ENCODE results near the gene HECA. TPM values are rescaled to one million over a fixed set of nuclear protein-coding genes. Genes with fewer than 3 reads are reported as not detected.
"Not testable (repeated sequence)": the region's sequence is repeated elsewhere in the genome, so short reads cannot be mapped to it uniquely, and the experiment has no call there.

HECA gene
- polyA plus RNA-seq, 3 donors = 3.9 to 23.4 (median 11.6) TPM

- H3K27ac ChIP-seq (ENCODE audit: low read depth, low read length) = no peak overlapping the region
- WGBS, 3 donors = 83 to 90% (median 88%) methylated on average over 3 of the region's 3 CpGs
These were observed 49.6 kb downstream of the HECA start for GRCh38 chr6:139184459-139184858.

GRCh38 chr6:139186242-139186641, 51.4 kb downstream of the HECA start:
- H3K27ac ChIP-seq (ENCODE audit: low read depth, low read length) = no peak overlapping the region
- 79 to 93% (median 91%) methylated on average over 3 of the region's 3 CpGs for WGBS, 3 donors

- H3K27ac ChIP-seq (ENCODE audit: low read depth, low read length) = no peak overlapping the region
- 82 to 92% (median 91%) methylated on average over 1 of the region's 1 CpG for WGBS, 3 donors
These were observed 51.8 kb downstream of the HECA start for GRCh38 chr6:139186692-139187091.

- H3K27ac ChIP-seq (ENCODE audit: low read depth, low read length) = no peak overlapping the region
- 30 to 35% (median 34%) methylated on average over 4 of the region's 4 CpGs for WGBS, 3 donors
These were observed 52.6 kb downstream of the HECA start for GRCh38 chr6:139187489-139187888.

- WGBS, 3 donors = 77 to 93% (median 89%) methylated on average over 3 of the region's 3 CpGs
- no peak overlapping the region for H3K27ac ChIP-seq (ENCODE audit: low read depth, low read length)
These were observed 54.8 kb downstream of the HECA start for GRCh38 chr6:139189665-139190064.

GRCh38 chr6:139194740-139195139, 59.9 kb downstream of the HECA start:
- H3K27ac ChIP-seq (ENCODE audit: low read depth, low read length) = no peak overlapping the region
- 60 to 76% (median 69%) methylated on average over 3 of the region's 3 CpGs for WGBS, 3 donors

GRCh38 chr6:139198529-139199288, 63.8 kb downstream of the HECA start:
- 79 to 83% (median 79%) methylated on average over 4 of the region's 4 CpGs for WGBS, 3 donors
- no peak overlapping the region for H3K27ac ChIP-seq (ENCODE audit: low read depth, low read length)

GRCh38 chr6:139201378-139201777, 66.5 kb downstream of the HECA start:
- H3K27ac ChIP-seq (ENCODE audit: low read depth, low read length) = no peak overlapping the region
- 89 to 95% (median 92%) methylated on average over 4 of the region's 4 CpGs for WGBS, 3 donors

- H3K27ac ChIP-seq (ENCODE audit: low read depth, low read length) = no peak overlapping the region
- 90 to 96% (median 96%) methylated on average over 2 of the region's 2 CpGs for WGBS, 3 donors
These were observed 70.1 kb downstream of the HECA start for GRCh38 chr6:139204978-139205377.

- 85 to 93% (median 92%) methylated on average over 3 of the region's 3 CpGs for WGBS, 3 donors
- no peak overlapping the region for H3K27ac ChIP-seq (ENCODE audit: low read depth, low read length)
These were observed 71.0 kb downstream of the HECA start for GRCh38 chr6:139205843-139206242.

- 76 to 99% (median 97%) methylated on average over 9 to 10 of the region's 10 CpGs for WGBS, 3 donors
- not testable (repeated sequence) for H3K27ac ChIP-seq (ENCODE audit: low read depth, low read length)
These were observed 75.9 kb downstream of the HECA start for GRCh38 chr6:139210766-139211165.

GRCh38 chr6:139212460-139212859, 77.6 kb downstream of the HECA start:
- WGBS, 3 donors = 100% methylated on average over 1 of the region's 2 CpGs; no CpG with 5 or more reads in 2 of the 3 donors
- not testable (repeated sequence) for H3K27ac ChIP-seq (ENCODE audit: low read depth, low read length)

- 4 to 12% (median 8%) methylated on average over 7 of the region's 7 CpGs for WGBS, 3 donors
- no peak overlapping the region for H3K27ac ChIP-seq (ENCODE audit: low read depth, low read length)
These were observed 84.4 kb downstream of the HECA start for GRCh38 chr6:139219271-139219729.

GRCh38 chr6:139219746-139220145, 84.9 kb downstream of the HECA start:
- H3K27ac ChIP-seq (ENCODE audit: low read depth, low read length) = no peak overlapping the region
- WGBS, 3 donors = 90 to 97% (median 91%) methylated on average over 2 of the region's 2 CpGs

- not testable (repeated sequence) for H3K27ac ChIP-seq (ENCODE audit: low read depth, low read length)
- 94 to 96% (median 94%) methylated on average over 3 of the region's 3 CpGs for WGBS, 3 donors
These were observed 93.5 kb downstream of the HECA start for GRCh38 chr6:139228387-139228786.

Other genes with a start within 250 kb of the HECA start
- gene REPS1, start 146.8 kb upstream of the HECA start, polyA plus RNA-seq = 10 to 100 TPM; 12.5 to 19.9 (median 13.2) TPM
- gene ABRACL, start 106.3 kb upstream of the HECA start, polyA plus RNA-seq = 10 to 100 TPM; 12.4 to 32.7 (median 22.9) TPM
- gene TXLNB, start 156.9 kb downstream of the HECA start, polyA plus RNA-seq = under 1 TPM; 0.08 to 0.67 (median 0.12) TPM
- 100 to 1,000 TPM in 1 of 3 donors, 10 to 100 TPM in 2; 42.2 to 116 (median 46.7) TPM for gene CITED2, start 239.6 kb downstream of the HECA start, polyA plus RNA-seq

Data from adipose tissue (tissue), 3 donors.